ENCODE results near the gene NDUFA11. TPM values are rescaled to one million over a fixed set of nuclear protein-coding genes. Genes with fewer than 3 reads are reported as not detected.

The NDUFA11 gene
- total RNA-seq, 4 donors from 2014 or later: 80.9 to 245 (median 174) TPM

DNA sequence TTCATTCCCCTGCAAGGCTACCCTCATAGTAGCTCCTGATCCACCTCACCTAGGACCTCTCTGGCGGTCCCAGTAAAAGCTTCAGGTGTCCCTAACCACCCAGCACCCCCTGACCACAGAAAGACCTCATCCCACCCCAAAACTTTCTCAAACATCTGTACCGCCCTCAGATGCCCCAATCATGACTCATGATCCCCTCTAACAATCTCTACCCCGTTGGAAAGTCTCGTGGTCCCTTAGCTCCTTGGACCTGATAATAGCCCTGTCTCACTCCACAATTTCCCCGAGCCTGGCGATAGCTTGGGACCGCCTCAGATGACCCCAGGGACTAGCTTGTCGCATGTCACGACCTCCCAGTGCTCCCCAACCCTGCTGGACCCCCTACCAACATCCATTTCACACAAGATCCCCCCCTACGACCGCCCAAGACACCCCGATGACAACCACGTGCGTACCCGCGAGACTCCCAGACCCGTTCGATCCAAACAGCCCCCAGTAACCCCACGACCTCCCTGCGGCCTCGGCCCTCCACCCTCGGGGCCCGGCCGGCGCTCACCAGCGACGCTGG, 450 bp downstream of the NDUFA11 start:
- Histone ChIP-seq H3K4me1 (peaks cover 39% of the 10 kb centered on the region), H3K27me3 (no peaks in the 10 kb centered on the region), H3K9me3 (no peaks in the 10 kb centered on the region), H3K36me3 (peaks cover 8% of the 10 kb centered on the region), H3K4me3 (peak overlapping the region; percentile 91), H3K27ac (peak overlapping the region; percentile 93)
- DNase-seq (ENCODE audit: low spot score in 2 of 2): no peak
- 3% methylated on average over 27 of the region's 27 CpGs for WGBS
- no peak for TF ChIP-seq POLR2A (IDR thresholded peaks at IDR 0.05)
- TF ChIP-seq POLR2AphosphoS5 (IDR thresholded peaks at IDR 0.05): no peak
- TF ChIP-seq EP300 (IDR thresholded peaks at IDR 0.05): no peak
- TF ChIP-seq, protein P1, sequence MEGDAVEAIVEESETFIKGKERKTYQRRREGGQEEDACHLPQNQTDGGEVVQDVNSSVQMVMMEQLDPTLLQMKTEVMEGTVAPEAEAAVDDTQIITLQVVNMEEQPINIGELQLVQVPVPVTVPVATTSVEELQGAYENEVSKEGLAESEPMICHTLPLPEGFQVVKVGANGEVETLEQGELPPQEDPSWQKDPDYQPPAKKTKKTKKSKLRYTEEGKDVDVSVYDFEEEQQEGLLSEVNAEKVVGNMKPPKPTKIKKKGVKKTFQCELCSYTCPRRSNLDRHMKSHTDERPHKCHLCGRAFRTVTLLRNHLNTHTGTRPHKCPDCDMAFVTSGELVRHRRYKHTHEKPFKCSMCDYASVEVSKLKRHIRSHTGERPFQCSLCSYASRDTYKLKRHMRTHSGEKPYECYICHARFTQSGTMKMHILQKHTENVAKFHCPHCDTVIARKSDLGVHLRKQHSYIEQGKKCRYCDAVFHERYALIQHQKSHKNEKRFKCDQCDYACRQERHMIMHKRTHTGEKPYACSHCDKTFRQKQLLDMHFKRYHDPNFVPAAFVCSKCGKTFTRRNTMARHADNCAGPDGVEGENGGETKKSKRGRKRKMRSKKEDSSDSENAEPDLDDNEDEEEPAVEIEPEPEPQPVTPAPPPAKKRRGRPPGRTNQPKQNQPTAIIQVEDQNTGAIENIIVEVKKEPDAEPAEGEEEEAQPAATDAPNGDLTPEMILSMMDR (IDR thresholded peaks at IDR 0.05): no peak

DNA sequence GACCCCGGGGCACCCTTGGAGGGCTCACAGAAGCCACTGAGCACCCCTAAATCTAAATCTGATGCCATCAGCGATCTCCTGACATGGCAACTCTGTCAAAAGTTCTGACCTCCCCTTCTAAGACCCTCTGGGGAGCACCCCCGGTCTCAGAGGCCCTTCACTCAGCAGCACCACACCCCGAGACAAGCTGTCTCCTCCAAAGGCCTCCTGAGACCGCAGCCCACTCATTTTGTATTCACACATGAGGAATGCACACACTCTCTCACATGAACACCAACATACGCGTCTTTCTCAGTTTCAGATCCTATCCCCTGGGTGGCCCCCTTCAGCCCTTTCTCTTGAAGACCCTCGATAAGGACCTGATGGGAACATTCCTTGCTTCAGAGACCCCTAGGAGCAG, 2.6 kb downstream of the NDUFA11 start:
- Histone ChIP-seq H3K27me3 (no peaks in the 10 kb centered on the region), H3K9me3 (no peaks in the 10 kb centered on the region), H3K4me3 (no peak overlapping the region), H3K27ac (no peak overlapping the region), H3K36me3 (peaks cover 22% of the 10 kb centered on the region), H3K4me1 (peaks cover 35% of the 10 kb centered on the region)
- TF ChIP-seq POLR2A (IDR thresholded peaks at IDR 0.05) (no peak), EP300 (IDR thresholded peaks at IDR 0.05) (no peak), POLR2AphosphoS5 (IDR thresholded peaks at IDR 0.05) (no peak)
- TF ChIP-seq, protein P1 (IDR thresholded peaks at IDR 0.05): no peak
- DNase-seq (ENCODE audit: low spot score in 2 of 2): no peak
- 85% methylated on average over 8 of the region's 8 CpGs for WGBS

DNA sequence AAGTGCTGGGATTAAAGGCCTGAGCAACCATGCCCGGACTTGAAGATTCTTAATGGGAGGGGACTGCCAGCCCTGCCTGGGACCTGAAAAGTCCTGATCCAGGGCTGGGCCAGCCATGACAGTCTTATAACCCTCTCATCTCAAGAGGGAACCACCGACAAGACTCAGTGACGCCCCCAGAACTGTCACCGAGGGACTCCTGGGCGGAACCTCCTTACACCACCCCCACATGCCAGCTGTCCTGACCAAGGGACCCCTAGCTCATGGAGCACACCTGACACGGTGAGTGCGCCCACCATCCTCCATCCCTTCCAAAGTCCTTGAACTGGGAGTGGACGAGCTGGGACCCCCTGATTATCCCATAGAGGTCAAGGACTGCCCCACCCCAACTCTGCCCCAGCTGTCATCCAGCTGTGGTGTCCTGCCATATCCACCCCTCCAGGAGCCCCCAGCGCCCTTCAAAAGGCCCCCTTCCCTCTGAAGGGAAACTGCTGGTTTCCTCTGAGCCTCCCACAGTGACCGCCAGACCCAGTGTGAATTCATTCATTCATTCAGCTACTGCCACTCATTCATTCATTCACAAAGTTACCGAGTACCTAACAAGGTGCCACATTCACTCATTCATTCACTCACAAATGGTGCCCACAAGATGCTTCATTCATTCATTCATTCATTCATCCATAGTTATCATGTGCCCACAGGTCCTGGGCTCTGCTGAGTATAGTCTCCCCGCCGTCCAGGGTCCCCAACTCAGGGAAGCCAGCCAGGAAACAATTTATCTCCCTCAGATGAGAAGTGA, 3.7 kb downstream of the NDUFA11 start:
- Histone ChIP-seq H3K4me1 (peaks cover 27% of the 10 kb centered on the region), H3K27me3 (no peaks in the 10 kb centered on the region), H3K9me3 (no peaks in the 10 kb centered on the region), H3K36me3 (peaks cover 33% of the 10 kb centered on the region), H3K27ac (no peak overlapping the region), H3K4me3 (no peak overlapping the region)
- 91% methylated on average over 11 of the region's 13 CpGs for WGBS
- peak in 1 of 2 donors; percentile 53 for DNase-seq (ENCODE audit: low spot score in 2 of 2)
- TF ChIP-seq, protein P1 (IDR thresholded peaks at IDR 0.05): no peak
- no peak for TF ChIP-seq EP300 (IDR thresholded peaks at IDR 0.05)
- TF ChIP-seq POLR2AphosphoS5 (IDR thresholded peaks at IDR 0.05): no peak
- TF ChIP-seq POLR2A (IDR thresholded peaks at IDR 0.05): no peak

DNA sequence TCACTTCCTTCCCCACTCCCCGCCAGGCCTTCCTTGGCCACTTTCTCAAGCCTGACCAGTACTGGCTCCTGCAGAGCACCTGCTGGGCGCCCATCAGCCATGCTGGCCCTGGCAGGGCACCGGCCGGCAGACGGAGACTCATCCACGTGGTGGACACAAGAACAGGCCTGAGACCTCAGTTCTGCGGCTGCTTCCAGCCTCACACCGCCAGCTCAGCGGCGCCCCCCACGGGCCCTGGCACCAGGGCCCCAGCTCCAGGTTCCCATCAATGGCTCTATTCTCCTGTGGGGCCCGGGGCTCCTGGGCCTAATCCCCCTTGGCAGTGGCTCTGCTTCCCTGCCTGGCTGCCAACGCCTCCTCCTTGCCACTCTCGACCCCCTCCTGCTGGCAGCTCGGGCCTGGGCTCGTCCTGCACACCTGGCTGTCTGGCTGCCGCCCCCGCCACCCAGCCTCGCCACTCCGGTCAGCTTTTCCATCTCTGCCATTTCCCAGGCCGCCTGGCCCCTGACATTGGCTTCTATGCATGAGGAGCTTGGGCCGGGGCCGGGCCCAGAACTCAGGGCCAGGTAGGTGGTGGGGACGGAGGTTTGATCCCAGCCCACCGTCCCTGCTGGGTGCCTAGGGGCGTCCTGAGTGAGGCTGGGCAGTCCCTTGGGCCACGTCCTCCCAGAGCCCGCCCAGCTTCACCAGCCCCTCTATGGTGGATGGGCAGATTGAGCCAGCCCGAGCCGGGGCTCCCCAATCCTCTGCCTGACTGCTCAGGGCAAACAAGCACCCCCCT, 6.2 kb downstream of the NDUFA11 start:
- peaks cover 2% of the 10 kb centered on the region for H3K27me3 ChIP-seq
- H3K9me3 ChIP-seq: no peaks in the 10 kb centered on the region
- H3K27ac ChIP-seq: no peak overlapping the region
- H3K4me1 ChIP-seq: peaks cover 38% of the 10 kb centered on the region
- DNase-seq (ENCODE audit: low spot score in 2 of 2): peak in 1 of 2 donors; percentile 49
- WGBS: 82% methylated on average over 12 of the region's 30 CpGs
- no peak overlapping the region for H3K4me3 ChIP-seq
- TF ChIP-seq POLR2AphosphoS5 (IDR thresholded peaks at IDR 0.05): no peak
- TF ChIP-seq, protein P1 (IDR thresholded peaks at IDR 0.05): no peak
- no peak for TF ChIP-seq EP300 (IDR thresholded peaks at IDR 0.05)
- no peak for TF ChIP-seq POLR2A (IDR thresholded peaks at IDR 0.05)
- peaks cover 37% of the 10 kb centered on the region for H3K36me3 ChIP-seq

Data from suprapubic skin (tissue), 4 donors.